ENCODE measurements around the gene SGO1. TPM values are rescaled to one million over a fixed set of nuclear protein-coding genes. Genes with fewer than 3 reads are reported as not detected.
A peak's percentile ranks its signal among the peaks of the same experiment; 100 is the strongest.

The SGO1 gene
- total RNA-seq, 4 donors from 2014 or later: 0.33 to 0.67 (median 0.46) TPM; not detected in 1

DNA sequence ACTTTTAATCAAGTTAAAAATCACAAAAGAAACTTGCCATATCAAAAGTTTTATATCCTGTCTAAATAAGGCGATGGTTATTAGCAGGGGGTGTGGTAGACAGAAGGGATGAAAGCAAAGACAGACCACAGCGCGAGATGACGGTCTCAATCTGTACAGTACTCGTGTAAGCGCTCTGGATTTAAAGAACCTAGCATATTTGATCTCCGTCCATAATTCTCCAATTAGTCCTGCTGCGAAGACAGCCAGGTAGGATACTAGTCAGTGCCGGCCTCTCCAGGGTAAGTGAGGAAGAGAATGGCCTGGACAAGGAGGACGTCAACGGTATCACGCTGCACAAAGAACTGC, 701 bp downstream of the SGO1 start:
- Histone ChIP-seq H3K36me3 (no peaks in the 10 kb centered on the region), H3K9me3 (no peaks in the 10 kb centered on the region), H3K4me1 (peaks cover 8 to 16% of the 10 kb centered on the region in 2 donors), H3K27ac (no peak overlapping the region), H3K27me3 (no peaks in the 10 kb centered on the region), H3K4me3 (replicated peaks in 1 of 3) (peak overlapping the region in 2 of 3 donors; percentile 32 to 54)
- no peak for DNase-seq
- intact Hi-C loops (cut with DNase I): loop anchor here (5.0 kb wide), 1 partner anchor 238 kb away; the partner anchor contains the start of gene RAB5A
- TF ChIP-seq, protein P1, sequence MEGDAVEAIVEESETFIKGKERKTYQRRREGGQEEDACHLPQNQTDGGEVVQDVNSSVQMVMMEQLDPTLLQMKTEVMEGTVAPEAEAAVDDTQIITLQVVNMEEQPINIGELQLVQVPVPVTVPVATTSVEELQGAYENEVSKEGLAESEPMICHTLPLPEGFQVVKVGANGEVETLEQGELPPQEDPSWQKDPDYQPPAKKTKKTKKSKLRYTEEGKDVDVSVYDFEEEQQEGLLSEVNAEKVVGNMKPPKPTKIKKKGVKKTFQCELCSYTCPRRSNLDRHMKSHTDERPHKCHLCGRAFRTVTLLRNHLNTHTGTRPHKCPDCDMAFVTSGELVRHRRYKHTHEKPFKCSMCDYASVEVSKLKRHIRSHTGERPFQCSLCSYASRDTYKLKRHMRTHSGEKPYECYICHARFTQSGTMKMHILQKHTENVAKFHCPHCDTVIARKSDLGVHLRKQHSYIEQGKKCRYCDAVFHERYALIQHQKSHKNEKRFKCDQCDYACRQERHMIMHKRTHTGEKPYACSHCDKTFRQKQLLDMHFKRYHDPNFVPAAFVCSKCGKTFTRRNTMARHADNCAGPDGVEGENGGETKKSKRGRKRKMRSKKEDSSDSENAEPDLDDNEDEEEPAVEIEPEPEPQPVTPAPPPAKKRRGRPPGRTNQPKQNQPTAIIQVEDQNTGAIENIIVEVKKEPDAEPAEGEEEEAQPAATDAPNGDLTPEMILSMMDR (IDR thresholded peaks at IDR 0.05): no peak
- TF ChIP-seq POLR2A (IDR thresholded peaks at IDR 0.05): no peak
- 6 to 8% methylated on average over 12 of the region's 12 CpGs for whole genome bisulfite sequencing, 2 donors

DNA sequence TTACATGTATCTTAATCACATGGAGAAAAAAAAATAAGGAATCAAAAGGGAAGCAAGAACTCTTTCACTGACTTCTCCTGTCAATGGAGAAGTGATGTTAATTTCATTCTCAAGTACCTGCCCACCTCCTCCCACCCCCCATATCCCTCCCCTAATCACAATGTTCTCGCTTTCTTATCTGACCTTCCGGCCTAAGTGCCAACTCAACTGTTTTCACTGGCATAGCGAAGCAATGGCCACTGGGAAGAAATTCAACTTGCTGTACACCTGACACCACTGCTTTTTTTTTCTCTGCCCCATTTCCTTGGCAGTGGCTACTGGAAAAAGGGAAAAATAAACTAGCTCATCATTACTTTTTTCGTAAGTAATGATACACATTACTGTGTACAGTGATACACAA, 3.8 kb downstream of the SGO1 start:
- DNase-seq: no peak
- 92 to 98% methylated on average over 4 of the region's 4 CpGs for WGBS, 2 donors
- no peaks in the 10 kb centered on the region for H3K9me3 ChIP-seq
- H3K4me1 ChIP-seq: peaks cover 4 to 12% of the 10 kb centered on the region in 2 donors
- no peaks in the 10 kb centered on the region for H3K36me3 ChIP-seq
- H3K27me3 ChIP-seq: no peaks in the 10 kb centered on the region
- no peak overlapping the region for H3K27ac ChIP-seq
- intact Hi-C loops (cut with DNase I): no loop called here
- TF ChIP-seq, protein P1 (IDR thresholded peaks at IDR 0.05): no peak
- TF ChIP-seq POLR2A (IDR thresholded peaks at IDR 0.05): no peak
- H3K4me3 ChIP-seq (replicated peaks in 1 of 3): no peak overlapping the region

DNA sequence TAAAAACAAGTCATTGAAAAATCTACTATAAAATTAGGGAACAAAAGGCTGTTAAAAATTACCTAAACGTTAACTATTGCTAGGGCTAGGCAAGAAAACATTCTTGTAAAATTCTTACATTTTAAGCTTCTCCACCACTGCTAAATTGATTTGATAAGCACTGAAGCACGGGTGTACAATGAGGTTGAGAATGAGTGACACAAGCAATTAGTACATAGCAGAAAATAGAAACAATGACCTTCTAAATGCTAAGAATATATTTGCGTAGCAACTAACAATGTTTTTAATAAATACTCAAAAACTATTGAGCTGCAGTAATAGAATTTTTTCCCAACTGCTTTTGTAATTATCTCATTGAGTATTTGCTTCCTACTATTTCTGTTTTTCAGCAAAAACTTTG, 4.7 kb downstream of the SGO1 start:
- 91 to 92% methylated on average over 3 of the region's 3 CpGs for WGBS, 2 donors
- intact Hi-C loops (cut with DNase I): no loop called here
- TF ChIP-seq, protein P1 (IDR thresholded peaks at IDR 0.05): no peak
- TF ChIP-seq POLR2A (IDR thresholded peaks at IDR 0.05): no peak
- no peaks in the 10 kb centered on the region for H3K27me3 ChIP-seq
- no peak overlapping the region for H3K4me3 ChIP-seq (replicated peaks in 1 of 3)
- no peak overlapping the region for H3K27ac ChIP-seq
- no peaks in the 10 kb centered on the region for H3K36me3 ChIP-seq
- peaks cover 0 to 6% of the 10 kb centered on the region in 2 donors for H3K4me1 ChIP-seq
- H3K9me3 ChIP-seq: no peaks in the 10 kb centered on the region
- DNase-seq: no peak

DNA sequence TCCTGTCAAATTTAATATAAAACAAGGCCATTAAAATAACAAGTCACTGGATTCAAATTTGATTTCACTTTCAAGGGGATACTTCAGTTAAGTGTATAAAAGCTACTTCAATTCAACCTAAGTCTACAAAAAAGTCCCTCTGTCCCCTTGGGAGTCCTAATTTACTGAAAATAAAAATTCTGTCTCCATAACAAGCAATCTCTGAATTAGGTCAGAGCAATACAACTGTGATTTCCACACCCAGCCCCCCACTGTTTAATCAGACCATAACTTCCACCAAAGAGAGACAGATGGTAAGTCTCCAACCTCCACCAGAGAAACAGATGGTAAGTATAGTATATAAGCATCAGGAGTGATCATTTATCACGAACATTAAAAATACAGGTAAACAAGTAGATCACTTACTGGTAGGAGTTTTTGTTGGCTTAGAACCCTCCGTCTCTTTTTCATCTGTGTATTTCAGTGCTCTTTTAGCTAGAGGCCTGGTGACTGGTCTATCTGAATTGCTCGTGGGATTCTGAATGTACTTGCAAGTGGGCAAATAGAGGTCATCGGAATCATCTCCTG, 12.1 kb downstream of the SGO1 start:
- no peak for DNase-seq
- WGBS, 2 donors: 87 to 90% methylated on average over 4 of the region's 4 CpGs

DNA sequence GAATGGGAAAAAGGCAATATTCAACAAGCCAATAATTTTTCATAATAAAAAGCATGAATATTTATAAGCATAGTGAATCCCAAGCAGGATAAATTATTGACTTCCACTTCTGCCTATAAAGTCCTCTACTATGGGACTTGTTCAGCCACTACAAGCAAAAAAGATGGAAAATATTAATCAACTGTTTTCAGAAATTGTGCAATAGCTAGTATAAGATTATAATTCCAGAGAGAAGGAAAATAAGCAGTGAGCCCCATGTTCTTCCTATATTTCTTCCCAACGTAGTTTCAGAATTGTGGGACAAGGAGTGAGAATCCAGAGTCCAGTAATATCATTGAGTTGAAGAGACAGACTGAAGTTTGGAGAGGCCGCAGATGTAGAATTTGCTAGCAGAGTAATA, 24.3 kb downstream of the SGO1 start:
- Histone ChIP-seq H3K9me3 (no peaks in the 10 kb centered on the region), H3K27ac (no peak overlapping the region), H3K4me1 (no peaks in the 10 kb centered on the region), H3K27me3 (no peaks in the 10 kb centered on the region), H3K4me3 (replicated peaks in 1 of 3) (no peak overlapping the region), H3K36me3 (no peaks in the 10 kb centered on the region)
- WGBS, 2 donors: 96 to 100% methylated on average over 2 of the region's 2 CpGs
- TF ChIP-seq POLR2A (IDR thresholded peaks at IDR 0.05): no peak
- intact Hi-C loops (cut with DNase I): no loop called here
- DNase-seq: no peak

More for the DNA sequence above, 12.1 kb downstream of the SGO1 start:
- Histone ChIP-seq H3K4me3 (replicated peaks in 1 of 3) (no peak overlapping the region), H3K4me1 (no peaks in the 10 kb centered on the region), H3K36me3 (no peaks in the 10 kb centered on the region), H3K9me3 (no peaks in the 10 kb centered on the region), H3K27me3 (no peaks in the 10 kb centered on the region), H3K27ac (no peak overlapping the region)
- intact Hi-C loops (cut with DNase I): no loop called here
- TF ChIP-seq, protein P1 (IDR thresholded peaks at IDR 0.05): no peak

DNA sequence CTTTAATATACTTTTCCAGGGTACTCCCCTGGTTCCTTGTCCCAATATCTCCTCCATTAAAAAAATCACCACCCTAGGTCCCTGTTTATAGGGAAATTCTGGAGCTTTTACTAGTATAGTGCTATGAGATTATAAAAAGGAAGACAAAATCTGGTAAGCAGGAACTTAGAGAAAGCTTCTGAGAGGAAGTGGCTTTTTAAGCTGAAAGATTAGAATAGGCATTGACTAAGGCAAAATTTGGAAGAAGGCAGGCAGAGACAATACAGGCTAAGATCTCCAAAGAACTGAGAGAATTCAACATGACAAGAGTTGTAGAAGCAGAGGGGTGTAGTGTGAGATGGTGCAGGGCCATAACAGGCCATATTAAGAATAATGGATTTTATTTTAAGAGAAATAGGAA, 25.8 kb downstream of the SGO1 start:
- intact Hi-C loops (cut with DNase I): no loop called here
- no peak for DNase-seq
- no peaks in the 10 kb centered on the region for H3K27me3 ChIP-seq
- no peaks in the 10 kb centered on the region for H3K4me1 ChIP-seq
- H3K9me3 ChIP-seq: no peaks in the 10 kb centered on the region
- no peaks in the 10 kb centered on the region for H3K36me3 ChIP-seq
- no peak overlapping the region for H3K4me3 ChIP-seq (replicated peaks in 1 of 3)
- no peak overlapping the region for H3K27ac ChIP-seq
- TF ChIP-seq POLR2A (IDR thresholded peaks at IDR 0.05): no peak
- TF ChIP-seq, protein P1 (IDR thresholded peaks at IDR 0.05): no peak
